SKM-1 (cell line): ENCODE data around the gene E2F6.

Source experiments
- DNase-seq: peaks from one replicate; lab custom pipeline; 2025; ENCODE audit not compliant: unreplicated experiment; lab: John Stamatoyannopoulos, UW

E2F6 gene

GRCh38 chr2:11396467-11397445 is 69.2 kb downstream of the E2F6 start:
- no peak for DNase-seq

GRCh38 chr2:11396021-11396420 is 69.9 kb downstream of the E2F6 start:
- DNase-seq, result no peak

GRCh38 chr2:11395389-11395788 is 70.6 kb downstream of the E2F6 start:
- DNase-seq, result no peak
